Measurements from ENCODE around the gene FAM13A.

- TF ChIP-seq SP1 (IDR thresholded peaks at IDR 0.05), result no peak
- no peak for TF ChIP-seq ELF4 (IDR thresholded peaks at IDR 0.05)
- TF ChIP-seq FOXM1 (IDR thresholded peaks at IDR 0.05; ENCODE audit: borderline replicate concordance), result no peak
- TF ChIP-seq FOXA1 (IDR thresholded peaks at IDR 0.05), result no peak
- TF ChIP-seq BHLHE40 (IDR thresholded peaks at IDR 0.05; ENCODE audit: borderline replicate concordance), result no peak
- TF ChIP-seq HDGF (IDR thresholded peaks at IDR 0.05; ENCODE audit: borderline replicate concordance), result no peak
- TF ChIP-seq CTBP1 (IDR thresholded peaks at IDR 0.05; ENCODE audit: borderline replicate concordance), result no peak
- TF ChIP-seq TARDBP (IDR thresholded peaks at IDR 0.05), result no peak
- no peak for TF ChIP-seq PKNOX1 (IDR thresholded peaks at IDR 0.05)
- TF ChIP-seq ZNF384 (IDR thresholded peaks at IDR 0.05), result no peak
- no peak for TF ChIP-seq NFRKB (IDR thresholded peaks at IDR 0.05)
- TF ChIP-seq SUZ12 (IDR thresholded peaks at IDR 0.05), result no peak
- no peak for TF ChIP-seq FOXK2 (IDR thresholded peaks at IDR 0.05)
Observed at GRCh38 chr4:88908521-88908920, 148.5 kb downstream of the FAM13A start.

Data from HEK293T (cell line).